GM19395 (cell line): Measurements from ENCODE around the gene PEX7.
"Not testable (repeated sequence)": the region's sequence is repeated elsewhere in the genome, so short reads cannot be mapped to it uniquely, and the experiment has no call there.

Source experiments
- ATAC-seq: cut with Tn5 transposase; IDR thresholded peaks from one replicate; pipeline ENCODE4 v1.9.1; 2021; ENCODE audit warnings: mild to moderate bottlenecking, moderate library complexity; ENCODE audit not compliant: unreplicated experiment

PEX7 gene

GRCh38 chr6:136895901-136896300 lies 73.5 kb downstream of the PEX7 start:
- no peak for ATAC-seq

GRCh38 chr6:136897071-136897470 lies 74.7 kb downstream of the PEX7 start:
- ATAC-seq, result no peak

GRCh38 chr6:136901212-136901784 lies 78.9 kb downstream of the PEX7 start:
- ATAC-seq, result no peak

- ATAC-seq, result not testable (repeated sequence)
Observed at GRCh38 chr6:136904477-136904876, 82.1 kb downstream of the PEX7 start.

GRCh38 chr6:136914947-136915346 lies 92.6 kb downstream of the PEX7 start:
- no peak for ATAC-seq

- ATAC-seq, result no peak
Observed at GRCh38 chr6:136918706-136919105, 96.3 kb downstream of the PEX7 start.

GRCh38 chr6:136920216-136920615 lies 97.8 kb downstream of the PEX7 start:
- ATAC-seq, result no peak

- peak; percentile 24 for ATAC-seq
Observed at GRCh38 chr6:136920671-136921380, 98.4 kb downstream of the PEX7 start.

GRCh38 chr6:136921381-136921935 lies 99.1 kb downstream of the PEX7 start:
- ATAC-seq, result peak; percentile 35

GRCh38 chr6:136921936-136922684 lies 99.7 kb downstream of the PEX7 start, which contains the start of gene SLC35D3:
SLC35D3 (plus strand) TSS chr6:136922301; CDS start chr6:136922429, 128 bp downstream.
- ATAC-seq, result peak; percentile 24

- ATAC-seq, result no peak
Observed at GRCh38 chr6:136922685-136923006, 100.3 kb downstream of the PEX7 start.

- no peak for ATAC-seq
Observed at GRCh38 chr6:136923116-136923953, 100.9 kb downstream of the PEX7 start.

- no peak for ATAC-seq
Observed at GRCh38 chr6:136923954-136924673, 101.7 kb downstream of the PEX7 start.

- no peak for ATAC-seq
Observed at GRCh38 chr6:136926383-136926782, 104.0 kb downstream of the PEX7 start.

- peak; percentile 52 for ATAC-seq
Observed at GRCh38 chr6:136927292-136927691, 104.9 kb downstream of the PEX7 start.

- no peak for ATAC-seq
Observed at GRCh38 chr6:136930528-136930927, 108.1 kb downstream of the PEX7 start.

- ATAC-seq, result no peak
Observed at GRCh38 chr6:136932599-136932998, 110.2 kb downstream of the PEX7 start.

- ATAC-seq, result no peak
Observed at GRCh38 chr6:136945072-136945471, 122.7 kb downstream of the PEX7 start.

GRCh38 chr6:136945711-136946121 lies 123.3 kb downstream of the PEX7 start:
- ATAC-seq, result no peak

- ATAC-seq, result no peak
Observed at GRCh38 chr6:136947037-136947436, 124.6 kb downstream of the PEX7 start.
